Jurkat, Clone E6-1 (cell line): Measurements from ENCODE around the gene TMEM273.
"Not testable (repeated sequence)": the region's sequence is repeated elsewhere in the genome, so short reads cannot be mapped to it uniquely, and the experiment has no call there.

Experiments
- DNase-seq: peaks from one replicate; pipeline ENCODE4 v3.0.0-alpha.2; 2011; ENCODE audit warnings: low read depth, low spot score
- H3K4me3 ChIP-seq: 2 replicates; pipeline ENCODE4 v1.5.1; 2011; ENCODE audit warnings: mild to moderate bottlenecking, low read length, control low read depth, moderate library complexity

Gene TMEM273

GRCh38 chr10:49207936-49208487 is 19.8 kb upstream of the TMEM273 start:
- H3K4me3 ChIP-seq = no peak overlapping the region
- no peak for DNase-seq

- no peak for DNase-seq
These were observed 18.9 kb upstream of the TMEM273 start for GRCh38 chr10:49207113-49207512.

GRCh38 chr10:49205206-49205605 is 17.0 kb upstream of the TMEM273 start:
- no peak for DNase-seq
- H3K4me3 ChIP-seq = no peak overlapping the region

More at GRCh38 chr10:49207113-49207512, 18.9 kb upstream of the TMEM273 start:
- no peak overlapping the region for H3K4me3 ChIP-seq

GRCh38 chr10:49204119-49204518 is 15.9 kb upstream of the TMEM273 start:
- no peak overlapping the region for H3K4me3 ChIP-seq
- DNase-seq = no peak

GRCh38 chr10:49202266-49202665 is 14.1 kb upstream of the TMEM273 start:
- DNase-seq = no peak
- no peak overlapping the region for H3K4me3 ChIP-seq

GRCh38 chr10:49200854-49201253 is 12.7 kb upstream of the TMEM273 start:
- H3K4me3 ChIP-seq = no peak overlapping the region
- no peak for DNase-seq

- no peak overlapping the region for H3K4me3 ChIP-seq
- no peak for DNase-seq
These were observed 9.0 kb upstream of the TMEM273 start for GRCh38 chr10:49197171-49197570.

- not testable (repeated sequence) for H3K4me3 ChIP-seq, DNase-seq
These were observed 7.7 kb upstream of the TMEM273 start for GRCh38 chr10:49195864-49196263.

GRCh38 chr10:49194212-49194920 is 6.2 kb upstream of the TMEM273 start:
- DNase-seq = no peak

GRCh38 chr10:49191349-49191748 is 3.2 kb upstream of the TMEM273 start:
- DNase-seq = no peak

More at GRCh38 chr10:49194212-49194920, 6.2 kb upstream of the TMEM273 start:
- no peak overlapping the region for H3K4me3 ChIP-seq

GRCh38 chr10:49189422-49189821 is 1.2 kb upstream of the TMEM273 start:
- DNase-seq = no peak
- H3K4me3 ChIP-seq = no peak overlapping the region

More at GRCh38 chr10:49191349-49191748, 3.2 kb upstream of the TMEM273 start:
- H3K4me3 ChIP-seq = no peak overlapping the region

- DNase-seq = no peak
- no peak overlapping the region for H3K4me3 ChIP-seq
These were observed 1.1 kb downstream of the TMEM273 start for GRCh38 chr10:49187044-49187484.

GRCh38 chr10:49186613-49187012 is 1.6 kb downstream of the TMEM273 start:
- H3K4me3 ChIP-seq = no peak overlapping the region
- no peak for DNase-seq

GRCh38 chr10:49185213-49185612 is 3.0 kb downstream of the TMEM273 start:
- no peak overlapping the region for H3K4me3 ChIP-seq
- DNase-seq = no peak

- no peak overlapping the region for H3K4me3 ChIP-seq
- DNase-seq = peak; percentile 5
These were observed 3.5 kb downstream of the TMEM273 start for GRCh38 chr10:49184642-49185111.

GRCh38 chr10:49183596-49184542 is 4.3 kb downstream of the TMEM273 start:
- H3K4me3 ChIP-seq = no peak overlapping the region
- no peak for DNase-seq

GRCh38 chr10:49182776-49183175 is 5.4 kb downstream of the TMEM273 start:
- H3K4me3 ChIP-seq = no peak overlapping the region
- DNase-seq = no peak

GRCh38 chr10:49180444-49180860 is 7.7 kb downstream of the TMEM273 start:
- no peak overlapping the region for H3K4me3 ChIP-seq
- no peak for DNase-seq

GRCh38 chr10:49179699-49180443 is 8.3 kb downstream of the TMEM273 start:
- H3K4me3 ChIP-seq = no peak overlapping the region
- no peak for DNase-seq
